H9 (cell line): ENCODE results near the gene TMEM178B. TPM values are rescaled to one million over a fixed set of nuclear protein-coding genes. Genes with fewer than 3 reads are reported as not detected.
A peak's percentile ranks its signal among the peaks of the same experiment; 100 is the strongest.

Experiments
- DNase-seq: peaks from one replicate; pipeline ENCODE4 v3.0.0-alpha.2; 2017
- H2AFZ ChIP-seq: one replicate; pipeline ENCODE4 v1.6.1; 2013; ENCODE audit warnings: mild to moderate bottlenecking, low read length, control low read depth, moderate library complexity
- H2AK5ac ChIP-seq: 2 replicates; pipeline ENCODE4 v1.6.1; 2013; ENCODE audit warnings: low read length, control low read depth, mixed read lengths; ENCODE audit not compliant: insufficient read length
- H2BK120ac ChIP-seq: one replicate; pipeline ENCODE4 v1.6.1; 2013; ENCODE audit warnings: low read depth, mild to moderate bottlenecking, low read length, control low read depth, inconsistent platforms; ENCODE audit not compliant: poor library complexity, severe bottlenecking
- H2BK12ac ChIP-seq: 2 replicates; pipeline ENCODE4 v1.6.1; 2013; ENCODE audit warnings: low read length, control low read depth, mixed read lengths, low read depth; ENCODE audit not compliant: insufficient read length
- H2BK15ac ChIP-seq: 2 replicates; pipeline ENCODE4 v1.6.1; 2013; ENCODE audit warnings: low read depth, low read length, control low read depth
- H2BK20ac ChIP-seq: one replicate; pipeline ENCODE4 v1.6.1; 2013; ENCODE audit warnings: low read depth, mild to moderate bottlenecking, low read length, control low read depth, inconsistent platforms; ENCODE audit not compliant: poor library complexity, severe bottlenecking
- H2BK5ac ChIP-seq: 2 replicates; pipeline ENCODE4 v1.6.1; 2013; ENCODE audit warnings: low read length, control low read depth, mixed read lengths; ENCODE audit not compliant: insufficient read length
- H3K14ac ChIP-seq: 2 replicates; pipeline ENCODE4 v1.6.1; 2013; ENCODE audit warnings: low read length, control low read depth; ENCODE audit not compliant: insufficient read depth
- H3K18ac ChIP-seq: 2 replicates; pipeline ENCODE4 v1.6.1; 2013; ENCODE audit warnings: low read depth, mild to moderate bottlenecking, mixed read lengths, low read length, control low read depth; ENCODE audit not compliant: insufficient read length
- H3K23ac ChIP-seq: 2 replicates; pipeline ENCODE4 v1.6.1; 2013; ENCODE audit warnings: low read length, control low read depth, mixed read lengths, low read depth; ENCODE audit not compliant: insufficient read length
- H3K23me2 ChIP-seq: 2 replicates; pipeline ENCODE4 v1.6.1; 2013; ENCODE audit warnings: low read depth, mild to moderate bottlenecking, mixed read lengths, low read length, control low read depth; ENCODE audit not compliant: insufficient read length, poor library complexity, severe bottlenecking
- H3K27ac ChIP-seq: 2 replicates; pipeline ENCODE4 v1.5.1; 2013; ENCODE audit warnings: low read length, control low read depth, mixed read lengths, low read depth; ENCODE audit not compliant: insufficient read length
- H3K27me3 ChIP-seq: 2 replicates; pipeline ENCODE4 v1.6.1; 2013; ENCODE audit warnings: low read length, control low read depth, inconsistent platforms; ENCODE audit not compliant: insufficient read depth
- H3K4ac ChIP-seq: 2 replicates; pipeline ENCODE4 v1.6.1; 2013; ENCODE audit warnings: low read depth, mild to moderate bottlenecking, control low read depth, inconsistent platforms, low read length, moderate library complexity
- H3K4me1 ChIP-seq: 2 replicates; pipeline ENCODE4 v1.6.1; 2013; ENCODE audit warnings: low read length, control low read depth, inconsistent platforms; ENCODE audit not compliant: insufficient read depth
- H3K4me2 ChIP-seq: 2 replicates; pipeline ENCODE4 v1.6.1; 2013; ENCODE audit warnings: low read length, control low read depth, mixed read lengths; ENCODE audit not compliant: insufficient read length, insufficient read depth
- H3K56ac ChIP-seq: 2 replicates; pipeline ENCODE4 v1.6.1; 2013; ENCODE audit warnings: low read depth, mild to moderate bottlenecking, mixed read lengths, low read length, control low read depth; ENCODE audit not compliant: insufficient read length
- H3K79me1 ChIP-seq: 2 replicates; pipeline ENCODE4 v1.6.1; 2013; ENCODE audit warnings: low read depth, mild to moderate bottlenecking, moderate library complexity, low read length, control low read depth, inconsistent platforms; ENCODE audit not compliant: insufficient read depth, poor library complexity, severe bottlenecking
- H3K79me2 ChIP-seq: 2 replicates; pipeline ENCODE4 v1.6.1; 2013; ENCODE audit warnings: low read length, control low read depth, inconsistent platforms; ENCODE audit not compliant: insufficient read depth
- H3K9ac ChIP-seq: 2 replicates; pipeline ENCODE4 v1.6.1; 2013; ENCODE audit warnings: low read length, control low read depth, mixed read lengths; ENCODE audit not compliant: insufficient read length; ENCODE audit errors: extremely low read depth
- H3K9me3 ChIP-seq: one replicate; pipeline ENCODE4 v1.6.1; 2013; ENCODE audit warnings: low read depth, low read length, inconsistent platforms; ENCODE audit not compliant: control insufficient read depth
- H3T11ph ChIP-seq: one replicate; pipeline ENCODE4 v1.6.1; 2013; ENCODE audit warnings: mild to moderate bottlenecking, low read length, control low read depth, inconsistent platforms
- H4K20me1 ChIP-seq: one replicate; pipeline ENCODE4 v1.6.1; 2013; ENCODE audit not compliant: control insufficient read depth, insufficient read length, insufficient read depth
- H4K5ac ChIP-seq: 2 replicates; pipeline ENCODE4 v1.6.1; 2013; ENCODE audit warnings: low read depth, mild to moderate bottlenecking, mixed read lengths, low read length, control low read depth; ENCODE audit not compliant: insufficient read length
- H4K8ac ChIP-seq: replicated peaks from 2 replicates; pipeline ENCODE4 v1.6.1; 2013; ENCODE audit warnings: low read length, control low read depth, mixed read lengths, low read depth; ENCODE audit not compliant: insufficient read length
- H4K91ac ChIP-seq: 2 replicates; pipeline ENCODE4 v1.6.1; 2013; ENCODE audit warnings: low read depth, mild to moderate bottlenecking, moderate library complexity, mixed read lengths, low read length, control low read depth; ENCODE audit not compliant: insufficient read length
- H3K27ac Mint-ChIP-seq, 3 experiments: 2 replicates in 2 of 3; 3 replicates in 1 of 3; pipeline ENCODE4 v1.8.0; 2020 to 2021; ENCODE audit warnings: mixed read lengths in 3 of 3, mild to moderate bottlenecking in 1 of 3, moderate library complexity in 1 of 3
- H3K27me3 Mint-ChIP-seq: 2 replicates; pipeline ENCODE4 v1.8.0; 2021; ENCODE audit warnings: low read depth, mild to moderate bottlenecking, moderate library complexity, mixed read lengths
- H3K36me3 Mint-ChIP-seq, 3 experiments: 2 replicates in 2 of 3; 3 replicates in 1 of 3; pipeline ENCODE4 v1.8.0; 2020 to 2021; ENCODE audit warnings: low read depth in 3 of 3, mixed read lengths in 3 of 3; ENCODE audit not compliant: insufficient read depth in 1 of 3
- H3K4me1 Mint-ChIP-seq, 2 experiments: 2 replicates each; pipeline ENCODE4 v1.8.0; 2020; ENCODE audit warnings: mixed read lengths in 2 of 2
- H3K4me3 Mint-ChIP-seq, 2 experiments: 2 replicates in 1 of 2; 3 replicates in 1 of 2; pipeline ENCODE4 v1.8.0; 2020 to 2021; ENCODE audit warnings: mild to moderate bottlenecking in 2 of 2, mixed read lengths in 2 of 2, moderate library complexity in 1 of 2
- H3K9me3 Mint-ChIP-seq, 2 experiments: 2 replicates in 1 of 2; 3 replicates in 1 of 2; pipeline ENCODE4 v1.8.0; 2020; ENCODE audit warnings: mild to moderate bottlenecking in 2 of 2, mixed read lengths in 2 of 2, moderate library complexity in 1 of 2
- CTCF ChIP-seq: fragments of 200-600 bp; sonication (generic); conservative IDR thresholded peaks from 3 replicates; pipeline ENCODE4 v1.8.0; 2021; ENCODE audit warnings: antibody characterized with exemption, mild to moderate bottlenecking
- WGBS: extraction: QIAGEN DNeasy Blood & Tissue Kit; methylation state at CpG from one replicate; pipeline ENCODE4 v1.1.7; 2013; ENCODE audit warnings: missing lambda C conversion rate, low lambda C conversion rate, mixed read lengths; ENCODE audit not compliant: insufficient read length; ENCODE audit errors: extremely low coverage; 5-methylcytosine and 5-hydroxymethylcytosine counted together
- total RNA-seq: library from RNA; stranded (reverse); gene quantifications from 2 replicates; pipeline ENCODE4 v1.2.1, GENCODE V29; 2021

TMEM178B gene
- total RNA-seq, 1 experiment from 2014 or later: 11.3 TPM

- H2BK120ac ChIP-seq: no peak overlapping the region
- H3K4me1 ChIP-seq: no peaks in the 10 kb centered on the region
- no peak overlapping the region for H2BK12ac ChIP-seq
- TF ChIP-seq CTCF: no peak
- H3K4me1 Mint-ChIP-seq: peaks cover 0 to 6% of the 10 kb centered on the region in 2 experiments; a peak in 2 of 4 replicates
- H3K4me3 Mint-ChIP-seq: no peak overlapping the region
- H3K9ac ChIP-seq: no peak overlapping the region
- no peaks in the 10 kb centered on the region for H3K9me3 ChIP-seq
- H3K79me2 ChIP-seq: no peaks in the 10 kb centered on the region
- no peak overlapping the region for H2BK15ac ChIP-seq
- H3K23me2 ChIP-seq: no peaks in the 10 kb centered on the region
- H3K4ac ChIP-seq: no peak overlapping the region
- H3K27ac Mint-ChIP-seq: peak overlapping the region in 1 of 3 experiments; percentile 16; a peak in 2 of 7 replicates
- no peak overlapping the region for H2AFZ ChIP-seq
- no peak for DNase-seq
- no peak overlapping the region for H4K91ac ChIP-seq
- H3K79me1 ChIP-seq: no peaks in the 10 kb centered on the region
- H3K14ac ChIP-seq: no peak overlapping the region
- H2BK20ac ChIP-seq: no peak overlapping the region
- no peaks in the 10 kb centered on the region for H4K20me1 ChIP-seq
- H2AK5ac ChIP-seq: peak overlapping the region; percentile 14
- no peak overlapping the region for H3K4me2 ChIP-seq
- no peak overlapping the region for H3K23ac ChIP-seq
- no peaks in the 10 kb centered on the region for H3K27me3 Mint-ChIP-seq
- H3K9me3 Mint-ChIP-seq: no peaks in the 10 kb centered on the region
- H3T11ph ChIP-seq: no peak overlapping the region
- peak overlapping the region; percentile 33 for H3K56ac ChIP-seq
- no peak overlapping the region for H2BK5ac ChIP-seq
- no peak overlapping the region for H4K8ac ChIP-seq
- H3K36me3 Mint-ChIP-seq: no peaks in the 10 kb centered on the region
- H3K27ac ChIP-seq: no peak overlapping the region
- H3K18ac ChIP-seq: no peak overlapping the region
- H3K27me3 ChIP-seq: no peaks in the 10 kb centered on the region
- no peak overlapping the region for H4K5ac ChIP-seq
- no CpG with 5 or more reads among the region's 7 CpGs for WGBS
Observed at GRCh38 chr7:141281311-141281710, 207.4 kb downstream of the TMEM178B start.
